Stimulated activated CD8-positive, alpha-beta memory T cell treated with anti-CD3 and anti-CD28 coated beads, Interleukin-15, amount 100 ng/mL, for 24 hours (primary cell): Measurements from ENCODE around the gene FLT1.

Source experiments
- DNase-seq: peaks from one replicate; pipeline ENCODE4 v3.0.0-alpha.2; 2020; ENCODE audit warnings: low read depth

FLT1 gene

DNA sequence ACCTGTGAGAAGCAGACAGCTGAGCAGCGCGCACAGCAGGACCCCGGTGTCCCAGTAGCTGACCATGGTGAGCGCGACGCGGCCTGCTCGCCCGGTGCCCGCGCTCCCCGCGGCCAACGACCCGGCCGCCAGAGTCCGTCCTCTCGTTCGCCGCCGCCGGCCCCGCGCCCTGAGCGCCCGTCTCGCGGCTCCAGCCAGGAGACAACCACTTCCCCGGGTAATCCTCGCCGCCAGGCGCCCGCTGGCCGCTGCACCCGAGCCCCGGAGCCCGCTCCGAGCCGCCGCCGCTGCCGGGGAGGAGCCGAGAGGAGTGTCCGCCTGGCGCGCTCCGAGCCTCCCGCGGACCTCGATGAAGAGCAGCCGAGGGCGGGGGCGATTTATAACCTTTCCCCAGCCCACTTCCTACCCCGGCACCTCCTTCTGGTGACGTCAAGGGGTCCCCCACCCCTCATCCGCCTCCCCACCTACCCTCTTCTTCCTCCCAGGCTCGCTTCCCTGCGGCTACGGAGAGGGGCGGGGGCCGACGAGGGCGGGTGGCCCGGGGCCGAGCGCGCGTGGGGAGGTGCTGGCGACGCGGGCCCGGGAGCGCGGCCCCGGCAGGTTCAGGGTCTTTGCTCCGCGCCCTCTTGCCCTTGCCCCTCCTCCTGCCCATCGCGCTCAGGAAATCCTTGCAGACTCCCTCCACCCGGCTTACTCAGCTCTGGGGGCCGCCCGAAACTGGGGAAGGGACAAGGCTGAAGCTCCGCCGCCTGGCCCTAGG lies at the start of gene FLT1:
Gene FLT1 (minus strand): TSS at position 351 of the 760 bp plus-strand sequence. CDS start 285 bp downstream, at position 66.
- no peak for DNase-seq

- no peak for DNase-seq
Measured at GRCh38 chr13:28544026-28544425, 49.1 kb upstream of the FLT1 start.

DNA sequence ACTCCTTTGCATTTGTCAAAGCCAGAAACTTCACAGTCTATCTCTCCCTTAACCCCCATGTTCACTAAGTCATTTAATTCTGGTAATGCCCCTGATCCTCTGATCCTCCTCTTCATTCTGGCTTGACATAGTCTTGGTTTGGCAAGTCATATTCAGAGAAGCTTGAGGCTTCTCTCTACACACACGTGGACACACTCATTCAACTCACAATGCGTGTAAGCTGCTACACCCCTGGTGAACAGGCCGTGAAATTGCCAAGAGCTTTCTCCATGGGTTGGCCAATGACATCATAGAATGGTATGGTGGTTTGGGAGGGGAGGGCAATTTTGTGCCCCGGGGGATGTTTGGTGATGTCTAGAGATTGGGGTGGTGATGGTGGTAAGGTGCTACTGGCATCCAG lies 47.9 kb upstream of the FLT1 start:
- DNase-seq: no peak

- no peak for DNase-seq
Measured at GRCh38 chr13:28541966-28542365, 47.0 kb upstream of the FLT1 start.

GRCh38 chr13:28540612-28541011 lies 45.7 kb upstream of the FLT1 start:
- DNase-seq: no peak

- DNase-seq: no peak
Measured at GRCh38 chr13:28539625-28540286, 44.8 kb upstream of the FLT1 start.

DNA sequence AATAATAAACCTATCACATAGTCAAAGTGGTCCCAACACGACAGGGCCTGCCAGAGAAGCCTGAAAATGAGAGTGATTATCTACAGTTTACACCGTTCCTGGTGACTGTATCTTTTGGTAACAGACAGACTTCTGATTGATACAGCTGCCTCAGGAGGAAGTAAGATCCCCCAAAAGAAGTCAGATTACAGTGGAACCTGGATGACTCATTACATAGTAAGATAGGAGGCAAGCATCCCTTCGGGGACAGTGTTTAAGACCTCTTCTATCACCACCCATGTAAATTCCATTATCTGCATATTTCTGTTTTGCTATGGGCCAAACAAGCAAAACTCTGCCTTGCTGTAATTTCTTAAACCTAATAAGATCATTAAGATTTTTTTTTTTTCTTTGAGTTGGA lies 44.0 kb upstream of the FLT1 start:
- DNase-seq: no peak

- no peak for DNase-seq
Measured at GRCh38 chr13:28537171-28537570, 42.2 kb upstream of the FLT1 start.

DNA sequence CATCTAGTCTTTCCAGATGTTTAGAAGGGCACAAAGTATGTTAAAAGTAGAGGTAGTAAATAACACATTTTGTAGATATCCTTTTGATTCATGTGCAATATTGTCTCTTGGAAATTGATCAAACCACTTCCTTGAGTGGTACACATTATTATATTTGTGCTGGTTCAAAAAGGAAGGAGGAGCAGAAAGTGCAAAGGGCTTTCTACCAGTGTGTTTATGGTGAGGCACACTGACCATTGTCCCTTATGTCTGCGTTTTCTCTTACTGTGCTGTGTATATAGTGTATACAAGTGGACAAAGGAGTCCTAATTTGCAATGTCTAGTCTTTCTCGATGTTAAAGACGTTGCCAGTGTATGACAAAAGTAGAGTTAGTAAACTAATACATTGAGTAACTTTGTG lies 41.4 kb upstream of the FLT1 start:
- DNase-seq: no peak

- no peak for DNase-seq
Measured at GRCh38 chr13:28535734-28536133, 40.8 kb upstream of the FLT1 start.

DNA sequence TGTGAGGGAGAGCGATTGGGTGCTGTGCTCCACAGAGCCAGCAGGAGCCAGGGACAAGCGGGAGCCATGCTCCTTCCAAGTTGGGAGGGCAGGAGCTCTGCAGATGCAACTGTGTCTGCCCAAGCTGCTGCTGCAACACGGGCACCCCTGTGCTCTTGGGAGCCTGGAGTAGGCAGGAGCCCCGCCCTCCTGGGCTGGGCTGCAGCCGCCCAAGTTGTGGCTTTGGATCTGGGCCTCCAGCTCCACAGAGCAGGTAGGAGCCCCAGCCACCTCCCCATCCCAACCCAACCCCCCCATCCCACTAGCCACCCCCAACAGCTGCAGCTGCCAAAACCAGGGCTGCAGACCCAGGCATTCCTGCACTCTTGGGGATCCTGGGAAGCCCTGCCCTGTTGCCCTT lies 39.9 kb upstream of the FLT1 start:
- DNase-seq: no peak

GRCh38 chr13:28534210-28534609 lies 39.3 kb upstream of the FLT1 start:
- no peak for DNase-seq

- DNase-seq: no peak
Measured at GRCh38 chr13:28533441-28534166, 38.7 kb upstream of the FLT1 start.

GRCh38 chr13:28533125-28533436 lies 38.2 kb upstream of the FLT1 start:
- DNase-seq: no peak

DNA sequence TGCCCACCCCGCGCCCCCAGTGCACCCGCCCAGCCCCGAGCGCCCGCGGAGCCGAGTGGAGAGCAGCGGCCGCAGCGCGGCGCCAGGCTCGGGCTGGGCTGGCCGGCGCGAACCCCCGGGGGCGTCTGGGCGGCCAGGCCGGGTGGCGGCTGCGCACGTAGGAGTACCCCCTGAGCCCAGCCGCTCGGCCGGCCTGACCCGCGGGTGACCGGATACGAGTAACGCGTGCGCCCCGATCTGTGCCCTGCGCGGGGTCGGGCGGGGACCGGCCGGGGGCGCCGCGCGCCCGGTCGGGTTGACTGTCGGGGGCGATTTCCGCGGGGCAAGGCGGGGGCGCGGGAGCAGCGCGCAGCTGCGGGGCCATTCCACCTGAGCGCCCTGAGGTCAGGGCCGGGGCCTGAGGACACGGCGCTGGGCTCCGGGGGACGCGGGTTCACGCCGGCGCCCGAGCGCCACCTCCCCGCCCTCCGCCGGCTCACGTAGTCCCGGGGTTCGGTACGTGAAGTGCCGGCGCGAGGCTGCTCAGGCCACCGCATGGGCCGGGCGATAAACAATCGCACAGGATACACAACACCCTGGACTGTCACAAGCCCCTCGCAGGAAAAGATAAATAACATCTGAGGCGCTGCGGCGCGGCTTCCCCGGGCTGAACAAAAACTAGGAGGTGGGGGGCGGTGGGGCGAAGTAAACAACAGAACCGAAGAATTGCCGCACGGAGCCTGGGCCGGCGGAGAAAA lies 37.6 kb upstream of the FLT1 start:
- no peak for DNase-seq

- DNase-seq: no peak
Measured at GRCh38 chr13:28531845-28532387, 37.0 kb upstream of the FLT1 start.

DNA sequence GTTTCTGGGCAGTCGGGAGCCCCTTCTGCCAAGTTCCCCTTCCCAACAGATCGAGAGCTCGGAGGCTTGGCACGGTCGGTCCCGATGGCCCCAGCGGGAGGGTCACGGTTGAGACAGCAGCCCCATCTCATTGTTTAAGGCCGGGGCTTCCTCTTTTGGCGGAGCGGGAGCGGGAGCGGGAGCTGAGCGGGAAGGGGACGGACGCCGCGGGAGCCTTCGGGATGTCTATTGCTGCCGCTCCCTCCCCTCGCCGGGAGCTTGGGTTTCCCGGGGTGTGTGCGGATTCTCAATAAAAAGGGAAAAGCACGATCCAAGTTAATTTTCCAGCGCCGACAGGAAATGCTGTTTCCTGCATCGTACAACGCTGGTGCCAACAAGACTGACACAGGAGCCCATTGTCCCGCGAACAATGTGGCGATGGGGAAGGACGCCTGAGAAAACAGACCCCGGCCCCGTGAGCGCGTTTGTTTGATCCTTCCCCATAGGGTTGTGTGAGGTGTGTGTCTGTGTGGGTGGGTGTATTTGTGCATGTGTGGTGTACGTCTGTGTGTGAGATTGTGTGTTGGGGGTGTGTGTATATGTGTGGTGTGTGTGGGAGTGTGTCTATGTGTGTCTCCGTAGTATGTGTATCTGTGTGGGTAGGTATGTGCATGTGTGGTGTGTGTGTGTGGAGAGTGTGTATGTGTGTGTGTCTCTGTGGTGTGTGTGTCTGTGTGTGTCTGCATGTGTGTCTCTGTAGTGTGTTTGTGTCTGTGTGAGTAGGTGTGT lies 36.3 kb upstream of the FLT1 start:
- no peak for DNase-seq

DNA sequence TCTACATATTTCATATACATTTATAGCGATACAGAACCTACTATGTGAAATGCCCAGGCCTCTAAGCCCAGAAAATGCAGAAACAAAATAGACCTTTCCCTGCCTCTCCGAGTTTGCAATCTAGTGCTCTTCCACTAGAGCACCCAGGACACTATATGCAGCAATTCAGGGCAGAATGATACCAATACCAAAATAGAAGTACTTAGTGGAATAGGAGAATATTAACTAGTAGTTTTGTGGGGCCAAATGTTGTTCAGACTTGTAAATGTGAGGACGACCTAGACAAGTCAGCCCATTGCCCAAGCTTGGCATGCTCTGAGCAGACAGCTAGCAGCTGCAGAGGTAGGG lies 35.8 kb upstream of the FLT1 start:
- DNase-seq: no peak

DNA sequence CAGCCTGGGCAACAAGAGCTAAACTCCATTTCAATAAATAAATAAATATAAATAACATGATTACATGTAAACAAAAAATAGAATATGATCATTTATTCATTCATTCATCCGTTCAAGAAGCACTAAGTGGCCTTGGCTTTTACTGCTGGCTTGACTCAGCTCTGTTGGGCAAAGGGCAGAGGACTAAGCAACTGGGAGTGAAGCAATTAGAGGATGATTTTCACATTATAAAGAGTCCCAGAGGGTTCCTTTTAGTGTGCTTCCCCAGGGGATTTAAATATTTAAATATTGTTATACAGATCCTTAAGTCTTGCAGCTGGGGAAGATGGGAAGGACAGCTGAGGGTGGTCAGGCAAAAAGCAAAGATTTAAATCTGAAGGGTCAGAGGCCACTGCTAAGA lies 34.9 kb upstream of the FLT1 start:
- no peak for DNase-seq

GRCh38 chr13:28528848-28529247 lies 33.9 kb upstream of the FLT1 start:
- DNase-seq: no peak

- DNase-seq: no peak
Measured at GRCh38 chr13:28528388-28528787, 33.5 kb upstream of the FLT1 start.

GRCh38 chr13:28527629-28528028 lies 32.7 kb upstream of the FLT1 start:
- DNase-seq: no peak
